Calu3 (cell line): ENCODE results near the gene ZNF18. TPM values are rescaled to one million over a fixed set of nuclear protein-coding genes. Genes with fewer than 3 reads are reported as not detected.
A peak's percentile ranks its signal among the peaks of the same experiment; 100 is the strongest.

Experiments
- BruUV-seq: library from RNA; stranded (reverse); fragments of 400-500 nt; replicated peaks from 2 replicates; lab custom pipeline; 2021; lab: Mats Ljungman, UMichigan
- CTCF ChIA-PET: fragments of 300-600 bp; sonication (Branson Sonifier 250); formaldehyde crosslinking; loops from one replicate; lab custom pipeline; 2022; ENCODE audit warnings: antibody characterized with exemption; lab: Charles Lee
- DNase-seq: peaks from one replicate; pipeline ENCODE4 v3.0.0; 2022
- H3K27ac Mint-ChIP-seq: one replicate; pipeline ENCODE4 v1.8.0; 2022; ENCODE audit warnings: mixed read lengths; ENCODE audit not compliant: unreplicated experiment
- H3K27me3 Mint-ChIP-seq: one replicate; pipeline ENCODE4 v1.8.0; 2022; ENCODE audit warnings: mixed read lengths; ENCODE audit not compliant: unreplicated experiment
- H3K36me3 Mint-ChIP-seq: one replicate; pipeline ENCODE4 v1.8.0; 2022; ENCODE audit warnings: mild to moderate bottlenecking, moderate library complexity, mixed read lengths; ENCODE audit not compliant: insufficient read depth, unreplicated experiment
- H3K4me1 Mint-ChIP-seq: one replicate; pipeline ENCODE4 v1.8.0; 2022; ENCODE audit warnings: mild to moderate bottlenecking, low read depth, mixed read lengths; ENCODE audit not compliant: unreplicated experiment
- H3K4me3 Mint-ChIP-seq: one replicate; pipeline ENCODE4 v1.8.0; 2022; ENCODE audit warnings: mild to moderate bottlenecking, low read depth, moderate library complexity, mixed read lengths; ENCODE audit not compliant: unreplicated experiment
- H3K9me3 Mint-ChIP-seq: one replicate; pipeline ENCODE4 v1.8.0; 2022; ENCODE audit warnings: low read depth, mixed read lengths; ENCODE audit not compliant: unreplicated experiment
- CTCF ChIP-seq: fragments of 200-600 bp; IDR thresholded peaks from one replicate; pipeline ENCODE4 v1.8.0; 2022; ENCODE audit warnings: antibody characterized with exemption; ENCODE audit not compliant: unreplicated experiment
- intact Hi-C: fragments of 100-400 bp; cut with micrococcal nuclease; formaldehyde crosslinking; loops from one replicate; pipeline ENCODE4 v1.10.0; 2022; ENCODE audit not compliant: unreplicated experiment
- total RNA-seq: library from RNA; stranded (reverse); gene quantifications from 2 replicates; pipeline ENCODE4 v1.2.3, GENCODE V29; 2022

ZNF18 gene
- total RNA-seq, 1 experiment from 2014 or later = 4.2 TPM

DNA sequence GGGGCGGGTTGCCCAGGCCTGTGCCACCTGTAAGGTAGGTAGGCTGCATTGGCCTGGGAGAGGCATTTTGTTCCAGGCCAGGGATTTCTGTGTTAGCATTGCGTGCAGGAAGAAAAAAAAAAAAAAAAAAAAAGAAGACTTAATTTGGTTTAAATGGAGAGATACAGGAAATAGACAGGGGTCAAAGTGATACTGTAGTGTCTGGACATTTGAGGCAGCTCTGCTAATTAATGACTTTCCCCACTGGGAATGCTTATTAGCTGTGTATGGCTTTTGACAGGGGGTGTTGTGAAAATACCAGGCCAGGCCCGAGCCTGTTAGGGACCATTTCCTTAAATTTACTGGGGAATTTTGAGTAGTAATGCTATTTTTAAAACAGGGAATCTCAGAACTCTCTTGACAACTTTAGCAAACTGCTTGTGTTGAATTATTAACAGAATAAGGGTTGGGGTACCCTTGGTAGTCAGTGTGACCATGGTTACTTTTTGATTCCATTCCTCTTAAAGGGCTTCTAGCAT lies 24.4 kb upstream of the ZNF18 start:
- CTCF ChIA-PET = interaction anchor here (0.7 kb wide), 1 partner anchor 9 kb away, joined by 5 read pairs; no protein-coding TSS in a partner anchor
- Mint-ChIP-seq H3K4me1 (peaks cover 8% of the 10 kb centered on the region), H3K4me3 (peak overlapping the region; percentile 54), H3K27me3 (no peaks in the 10 kb centered on the region), H3K27ac (no peak overlapping the region), H3K36me3 (peaks cover 8% of the 10 kb centered on the region), H3K9me3 (no peaks in the 10 kb centered on the region)
- no peak for DNase-seq
- intact Hi-C loops = no loop called here
- TSS peak; percentile 49 for BruUV-seq
- no peak for TF ChIP-seq CTCF

DNA sequence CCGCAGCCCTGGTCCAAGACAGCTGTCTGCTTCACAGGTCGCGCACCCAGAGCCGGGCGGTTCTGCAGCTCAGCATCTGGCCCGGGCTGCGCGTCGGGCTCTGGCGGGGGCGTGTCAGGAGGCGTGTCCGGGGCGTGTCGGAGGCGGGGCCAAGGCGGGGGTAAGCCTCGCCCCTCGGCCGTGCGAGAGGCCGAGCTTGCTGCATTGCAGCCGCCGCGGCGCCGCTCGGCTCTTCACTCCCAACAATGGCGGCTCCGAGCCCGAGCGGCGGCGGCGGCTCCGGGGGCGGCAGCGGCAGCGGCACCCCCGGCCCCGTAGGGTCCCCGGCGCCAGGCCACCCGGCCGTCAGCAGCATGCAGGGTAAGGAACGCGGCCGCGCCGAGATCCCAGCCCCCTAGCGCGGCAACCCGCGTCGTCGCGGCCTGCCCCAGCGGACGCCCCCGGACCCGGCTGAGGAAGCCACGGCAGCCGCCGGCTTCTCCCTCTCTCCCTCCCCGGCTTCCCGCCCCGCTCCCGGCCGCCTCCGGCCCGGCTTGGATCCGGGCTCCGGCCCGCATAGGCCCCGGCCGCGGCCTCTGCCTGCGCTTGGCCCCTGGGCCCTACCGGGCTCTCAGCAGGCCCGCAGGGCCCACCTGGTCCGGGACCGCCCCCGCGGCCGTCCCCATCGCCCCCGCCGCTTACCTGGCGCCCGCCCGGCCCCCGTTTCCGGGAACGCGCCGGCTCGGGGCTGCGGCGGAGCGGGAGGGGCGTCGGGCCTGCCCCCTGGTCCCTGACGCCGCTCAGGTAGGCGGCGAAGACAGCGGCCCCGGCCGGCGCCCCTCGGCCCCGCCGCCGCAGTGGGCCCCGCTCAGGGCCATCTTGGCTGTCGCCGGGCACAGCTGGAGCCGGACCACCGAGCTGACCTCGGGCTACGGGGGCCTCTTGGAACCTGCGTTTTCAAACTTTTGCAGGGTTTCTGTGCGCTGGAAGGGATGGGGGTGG lies 23.7 kb upstream of the ZNF18 start, which contains the start of gene MAP2K4:
TSS of gene MAP2K4 (plus strand) at position 236 of the 981 bp plus-strand sequence. CDS start at position 246, 10 bp downstream.
- no peak for TF ChIP-seq CTCF
- Mint-ChIP-seq H3K27ac (no peak within 1 kb of the TSS), H3K27me3 (no peaks in the 10 kb centered on the region)

GRCh38 chr17:12007466-12007865 lies 10.2 kb upstream of the ZNF18 start:
- DNase-seq = no peak
- no peak overlapping the region for H3K27ac Mint-ChIP-seq
- CTCF ChIA-PET = no interaction called here
- no TSS peak for BruUV-seq
- TF ChIP-seq CTCF = no peak
- no peaks in the 10 kb centered on the region for H3K9me3 Mint-ChIP-seq
- no peaks in the 10 kb centered on the region for H3K36me3 Mint-ChIP-seq
- H3K4me3 Mint-ChIP-seq = no peak overlapping the region
- no peaks in the 10 kb centered on the region for H3K4me1 Mint-ChIP-seq
- peaks cover 12% of the 10 kb centered on the region for H3K27me3 Mint-ChIP-seq
- intact Hi-C loops = no loop called here

More for the DNA sequence above, 23.7 kb upstream of the ZNF18 start, which contains the start of gene MAP2K4:
- no peaks in the 10 kb centered on the region for H3K9me3 Mint-ChIP-seq
- H3K4me1 Mint-ChIP-seq = peaks cover 8% of the 10 kb centered on the region
- peak within 1 kb of the TSS; percentile 54 for H3K4me3 Mint-ChIP-seq
- intact Hi-C loops = no loop called here
- H3K36me3 Mint-ChIP-seq = peaks cover 8% of the 10 kb centered on the region
- CTCF ChIA-PET = interaction anchor here (0.5 to 1.6 kb wide), 2 partner anchors 23 to 81 kb away, joined by 3 read pairs; partner anchors contain the start of gene ZNF18
- peak; percentile 91 for DNase-seq
- BruUV-seq = no TSS peak

GRCh38 chr17:11999696-12000095 lies 2.4 kb upstream of the ZNF18 start:
- Mint-ChIP-seq H3K27ac (no peak overlapping the region), H3K9me3 (no peaks in the 10 kb centered on the region), H3K36me3 (peaks cover 9% of the 10 kb centered on the region), H3K27me3 (no peaks in the 10 kb centered on the region), H3K4me3 (no peak overlapping the region), H3K4me1 (peaks cover 8% of the 10 kb centered on the region)
- BruUV-seq = no TSS peak
- CTCF ChIA-PET = no interaction called here
- no peak for DNase-seq
- intact Hi-C loops = no loop called here
- no peak for TF ChIP-seq CTCF
